HG02884 (cell line): ENCODE results near the gene RPP14.
"Not testable (repeated sequence)": the region's sequence is repeated elsewhere in the genome, so short reads cannot be mapped to it uniquely, and the experiment has no call there.

Experiments used
- ATAC-seq: cut with Tn5 transposase; IDR thresholded peaks from one replicate; pipeline ENCODE4 v1.9.1; 2021; ENCODE audit warnings: mild to moderate bottlenecking, moderate library complexity; ENCODE audit not compliant: unreplicated experiment

RPP14 gene

GRCh38 chr3:58329922-58330413 lies 23.9 kb downstream of the RPP14 start:
- ATAC-seq: no peak

- ATAC-seq: no peak
Measured at GRCh38 chr3:58331593-58332152, 25.6 kb downstream of the RPP14 start.

DNA sequence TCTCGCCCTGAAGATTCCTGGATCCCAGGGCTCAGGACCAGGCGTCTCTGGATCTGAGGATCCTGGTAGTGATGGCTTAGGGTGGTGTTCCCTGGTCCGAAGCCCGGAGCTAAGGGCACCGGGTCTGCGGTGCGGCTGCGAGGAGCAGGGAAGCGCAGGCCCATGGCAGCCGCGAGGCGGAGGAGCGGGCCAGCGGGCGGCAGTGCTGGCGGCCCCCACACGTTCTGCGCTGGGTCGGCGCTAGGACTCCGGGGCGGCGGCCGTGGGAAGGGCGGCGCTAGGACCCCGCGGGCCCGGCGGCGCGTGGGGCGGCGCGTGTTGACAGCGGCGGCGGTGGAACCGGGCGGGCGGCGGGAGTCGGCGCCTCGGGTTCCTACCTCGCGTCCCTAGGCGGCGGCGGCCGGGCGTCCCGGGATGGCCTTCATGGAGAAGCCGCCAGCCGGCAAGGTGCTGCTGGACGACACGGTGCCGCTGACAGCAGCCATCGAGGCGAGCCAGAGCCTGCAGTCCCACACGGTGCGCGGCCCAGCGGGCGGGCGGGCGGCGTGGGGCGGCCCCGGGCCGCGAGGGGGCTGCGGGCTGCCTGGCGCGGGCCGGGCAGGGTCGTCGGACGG lies 26.6 kb downstream of the RPP14 start, which contains the start of gene PXK:
Gene PXK (plus strand): TSS at position 318 of the 614 bp plus-strand sequence. CDS start 97 bp downstream, at position 415.
- peak; percentile 86 for ATAC-seq

DNA sequence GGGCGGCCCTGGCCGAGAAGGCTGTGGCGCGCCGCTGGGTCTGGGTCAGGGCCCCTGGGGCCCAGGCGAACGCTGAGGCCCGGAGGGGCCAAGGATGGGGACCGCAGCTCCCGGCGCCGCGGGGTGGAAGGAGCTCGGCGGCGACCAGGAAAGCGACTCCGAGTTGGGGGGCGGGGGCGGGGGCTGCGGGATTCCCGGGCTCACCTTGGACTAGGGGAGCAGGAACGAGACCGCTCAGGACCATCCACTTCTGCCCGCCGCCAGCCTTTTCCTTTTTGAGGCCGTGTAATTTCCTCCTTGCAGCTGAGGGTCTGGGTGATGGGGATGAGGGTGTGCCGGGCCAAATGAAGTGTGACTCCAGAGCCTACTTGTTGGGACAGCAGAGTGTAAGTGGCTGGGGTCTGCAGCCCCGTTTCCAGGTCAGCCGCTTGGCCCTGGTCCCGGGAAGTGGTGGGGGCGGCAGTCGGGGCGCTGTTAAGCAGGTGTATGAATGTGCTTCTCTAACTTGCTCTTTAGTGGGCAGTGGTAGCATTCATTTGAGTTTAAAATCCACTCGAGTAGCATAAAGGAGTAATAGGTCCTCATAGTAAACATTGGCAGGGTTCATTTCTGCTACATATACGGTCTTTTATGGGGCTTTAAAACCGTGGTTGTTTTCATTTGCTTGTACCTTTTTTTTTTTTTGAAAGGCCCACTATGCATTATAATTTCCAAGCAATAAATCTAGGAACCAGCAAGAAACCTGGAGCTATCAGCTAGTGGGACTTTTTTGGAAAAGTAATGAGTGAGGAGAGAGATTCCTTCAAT lies 27.4 kb downstream of the RPP14 start:
- ATAC-seq: peak; percentile 18

GRCh38 chr3:58334013-58334321 lies 27.9 kb downstream of the RPP14 start:
- ATAC-seq: no peak

GRCh38 chr3:58334506-58334884 lies 28.4 kb downstream of the RPP14 start:
- ATAC-seq: no peak

DNA sequence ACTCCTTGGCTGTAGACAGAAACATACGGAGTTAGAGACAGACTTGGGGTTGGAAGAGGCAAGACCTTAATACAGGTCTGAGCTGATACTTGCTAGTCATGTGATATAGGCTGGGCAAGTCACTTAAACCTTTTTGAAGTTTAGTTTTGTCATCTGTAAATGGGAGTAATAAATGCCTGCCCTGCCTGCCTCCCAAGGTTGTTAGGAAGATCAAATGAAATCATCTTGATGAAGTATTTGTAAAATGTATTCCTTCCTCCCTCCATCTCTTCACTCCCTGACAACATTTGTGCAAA lies 29.6 kb downstream of the RPP14 start:
- no peak for ATAC-seq

- no peak for ATAC-seq
Measured at GRCh38 chr3:58336135-58336882, 30.3 kb downstream of the RPP14 start.

DNA sequence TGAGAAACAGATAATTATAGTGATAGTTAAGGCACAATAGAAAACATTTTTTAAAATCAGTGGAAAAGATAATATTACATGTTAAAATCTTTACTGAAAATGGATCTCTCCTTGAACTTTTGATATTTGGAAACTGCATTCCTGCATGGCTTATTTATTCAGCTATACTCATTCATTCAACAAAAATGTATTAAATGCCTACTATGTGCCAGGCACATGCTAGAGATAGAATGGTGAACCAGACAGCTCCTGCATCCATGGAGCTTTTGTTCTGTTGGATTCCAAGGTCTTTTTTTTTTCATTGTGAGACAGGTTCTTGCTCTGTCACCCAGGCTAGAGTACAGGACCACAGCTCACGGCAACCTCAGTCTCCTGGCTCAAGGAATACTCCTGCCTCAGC lies 31.1 kb downstream of the RPP14 start:
- ATAC-seq: no peak

DNA sequence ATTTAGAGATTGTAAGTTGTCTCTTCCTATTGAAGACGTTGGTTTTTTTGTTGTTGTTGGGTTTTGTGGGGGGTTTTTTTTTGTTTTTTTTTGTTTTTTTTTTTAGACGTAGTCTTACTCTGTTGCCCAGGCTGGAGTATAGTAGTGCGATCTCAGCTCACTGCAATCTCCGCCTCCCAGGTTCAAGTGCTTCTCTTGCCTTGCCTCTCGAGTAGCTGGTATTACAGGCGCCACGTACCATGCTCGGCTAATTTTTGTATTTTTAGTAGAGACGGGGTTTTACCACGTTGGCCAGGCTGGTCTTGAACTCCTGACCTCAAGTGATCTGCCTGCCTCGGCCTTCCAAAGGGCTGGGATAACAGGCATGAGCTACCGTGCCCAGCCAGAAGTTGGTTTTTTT lies 33.1 kb downstream of the RPP14 start:
- not testable (repeated sequence) for ATAC-seq

DNA sequence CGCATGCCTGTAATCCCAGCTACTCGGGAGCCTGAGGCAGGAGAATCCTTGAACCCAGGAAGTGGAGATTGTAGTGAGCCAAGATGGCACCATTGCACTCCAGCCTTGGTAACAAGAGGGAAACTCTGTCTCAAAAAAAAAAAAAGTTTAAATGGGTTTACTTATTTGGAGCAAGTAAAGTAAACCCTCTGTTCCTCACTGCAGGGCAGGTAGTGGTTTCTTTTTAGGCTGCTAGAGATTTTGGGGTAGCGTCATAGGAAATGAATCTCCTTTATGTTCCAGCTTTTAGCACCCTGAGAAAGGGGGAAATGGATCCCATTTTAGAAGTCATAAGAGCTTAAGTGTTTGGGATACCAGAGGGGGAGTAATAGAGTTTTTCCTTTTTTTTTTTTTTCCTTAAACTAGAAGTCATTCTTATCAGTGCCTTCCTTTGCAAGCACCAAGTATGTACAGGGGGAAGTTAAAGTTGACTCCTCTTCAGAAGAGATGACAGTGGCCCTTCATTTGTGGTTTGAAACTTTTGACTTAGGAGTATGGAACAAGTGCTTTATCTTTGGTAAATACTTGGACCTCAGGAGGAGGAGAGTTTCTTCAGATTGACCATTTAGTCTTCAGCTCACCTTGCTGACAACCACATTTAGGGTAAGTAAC lies 34.7 kb downstream of the RPP14 start:
- no peak for ATAC-seq

GRCh38 chr3:58341376-58341775 lies 35.3 kb downstream of the RPP14 start:
- no peak for ATAC-seq

- no peak for ATAC-seq
Measured at GRCh38 chr3:58342676-58343075, 36.6 kb downstream of the RPP14 start.

GRCh38 chr3:58345457-58345856 lies 39.4 kb downstream of the RPP14 start:
- no peak for ATAC-seq

GRCh38 chr3:58346368-58346767 lies 40.3 kb downstream of the RPP14 start:
- no peak for ATAC-seq

- ATAC-seq: no peak
Measured at GRCh38 chr3:58347984-58348383, 41.9 kb downstream of the RPP14 start.

DNA sequence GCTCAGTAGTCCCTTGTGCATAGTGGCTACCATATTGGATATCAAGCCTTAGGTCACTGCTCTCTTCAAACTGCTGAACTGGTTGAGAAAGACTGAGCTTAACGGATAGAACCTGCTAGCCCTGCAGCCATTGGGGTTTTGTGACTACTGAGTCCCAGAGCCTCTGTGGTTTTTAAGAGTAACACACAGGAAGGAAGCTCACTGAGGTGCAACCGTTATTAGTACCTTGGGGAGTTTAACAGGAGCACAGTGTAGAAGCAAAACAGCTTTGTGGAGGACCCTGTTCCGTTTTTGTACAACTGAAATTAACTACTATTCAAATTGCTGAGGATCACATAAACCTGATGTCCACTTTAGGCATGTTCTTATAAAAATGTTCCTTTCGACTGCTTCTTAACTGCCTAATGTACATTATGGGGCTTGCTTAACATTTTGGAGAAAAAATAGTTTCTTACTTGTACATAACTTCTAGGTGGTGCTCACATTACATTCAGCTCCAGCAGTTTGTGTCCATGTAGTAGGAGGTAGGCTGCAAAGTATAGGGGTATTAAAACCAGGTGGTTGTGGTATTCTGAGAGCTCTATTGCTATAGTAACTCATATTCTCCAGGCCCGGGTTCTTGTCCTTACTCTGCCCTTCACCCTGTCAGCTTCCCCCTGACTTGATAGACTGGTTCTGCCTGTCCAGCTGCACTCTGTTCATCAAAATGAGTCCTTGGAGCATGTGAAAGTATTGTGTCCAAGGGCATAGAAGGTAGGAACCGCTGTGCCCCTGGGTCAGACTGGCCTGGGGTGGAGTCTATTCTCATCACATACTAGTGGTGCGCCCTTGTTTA lies 44.0 kb downstream of the RPP14 start:
- ATAC-seq: peak; percentile 85

DNA sequence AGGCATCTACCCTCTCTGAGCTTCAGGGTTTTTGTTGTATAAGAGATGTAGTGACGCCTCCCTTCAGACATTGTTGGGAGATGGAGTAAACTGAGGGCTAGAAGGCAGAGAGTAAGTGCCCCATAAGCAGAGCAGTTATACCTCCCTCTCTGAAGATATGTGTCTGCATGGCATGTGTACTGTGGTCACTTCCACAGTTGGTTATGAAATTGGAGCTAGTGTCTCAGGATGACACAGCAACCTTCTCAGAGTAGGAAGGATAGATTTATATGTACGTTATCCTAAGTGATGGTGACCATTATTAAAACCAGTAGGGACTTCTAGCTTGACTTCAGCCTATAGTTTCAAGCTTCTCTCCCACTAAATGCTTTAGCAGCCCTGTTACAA lies 44.6 kb downstream of the RPP14 start:
- ATAC-seq: no peak

DNA sequence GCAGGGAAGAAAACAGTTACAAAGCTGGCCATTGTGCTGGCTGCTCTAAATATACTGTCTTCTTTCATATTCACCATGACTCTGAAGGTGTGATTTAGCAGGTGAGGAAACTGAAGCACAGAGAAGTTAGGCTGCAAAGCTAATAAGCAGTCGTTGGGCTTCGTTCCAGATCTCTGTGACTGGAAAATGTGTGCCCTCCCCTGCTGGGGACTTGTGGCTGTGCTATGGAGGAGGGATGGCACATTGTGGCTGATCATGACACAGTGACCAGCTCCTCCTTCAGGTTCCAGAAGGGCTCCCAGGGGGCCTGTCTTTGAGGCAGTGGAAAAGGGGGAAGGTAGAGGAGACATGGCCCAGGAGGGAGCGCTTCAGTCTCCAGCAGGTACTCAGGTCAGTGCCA lies 45.9 kb downstream of the RPP14 start:
- no peak for ATAC-seq

DNA sequence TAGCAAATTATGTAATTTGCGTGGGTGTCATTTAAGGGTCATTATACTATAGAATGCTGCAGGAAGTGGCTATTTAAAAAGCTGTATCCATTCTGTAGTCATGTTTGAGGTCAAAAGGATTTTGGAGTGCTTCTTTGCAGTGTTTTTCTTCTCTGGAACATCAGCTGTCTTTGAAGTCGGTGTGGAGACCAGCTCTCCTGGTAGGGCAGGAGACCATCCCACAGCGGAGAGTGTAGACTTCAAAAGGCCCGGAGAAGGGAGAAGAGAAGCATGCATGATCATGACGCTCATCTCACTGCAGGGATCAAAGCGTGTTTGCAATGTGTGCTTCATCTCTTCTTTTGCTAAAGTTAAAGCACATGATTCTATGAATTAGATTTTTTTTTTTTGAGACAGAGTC lies 46.6 kb downstream of the RPP14 start:
- ATAC-seq: no peak
